Fibroblast of the aortic adventitia (primary cell): ENCODE results near the gene DYNC1H1. TPM values are rescaled to one million over a fixed set of nuclear protein-coding genes. Genes with fewer than 3 reads are reported as not detected.

Source experiments
- DNase-seq: peaks from one replicate; pipeline ENCODE4 v3.0.0-alpha.2; 2010; ENCODE audit warnings: low read depth
- H3K4me3 ChIP-seq: 2 replicates; pipeline ENCODE4 v1.5.1; 2011; ENCODE audit warnings: low read depth, mild to moderate bottlenecking, control low read depth, low read length, moderate library complexity
- total RNA-seq: library from RNA; depleted of rRNA; stranded (reverse); fragments of >200 nt; gene quantifications from 2 replicates; pipeline ENCODE4 v1.2.3, GENCODE V29; 2012; ENCODE audit warnings: low replicate concordance
- TF ChIP-seq, protein P1 (sequence below): IDR thresholded peaks from 2 replicates; pipeline ENCODE4 v1.5.1; 2011; ENCODE audit warnings: mild to moderate bottlenecking, low read length, control low read depth, inconsistent platforms; ENCODE audit not compliant: insufficient read depth

DYNC1H1 gene
- total RNA-seq, 1 donor: 376 TPM

DNA sequence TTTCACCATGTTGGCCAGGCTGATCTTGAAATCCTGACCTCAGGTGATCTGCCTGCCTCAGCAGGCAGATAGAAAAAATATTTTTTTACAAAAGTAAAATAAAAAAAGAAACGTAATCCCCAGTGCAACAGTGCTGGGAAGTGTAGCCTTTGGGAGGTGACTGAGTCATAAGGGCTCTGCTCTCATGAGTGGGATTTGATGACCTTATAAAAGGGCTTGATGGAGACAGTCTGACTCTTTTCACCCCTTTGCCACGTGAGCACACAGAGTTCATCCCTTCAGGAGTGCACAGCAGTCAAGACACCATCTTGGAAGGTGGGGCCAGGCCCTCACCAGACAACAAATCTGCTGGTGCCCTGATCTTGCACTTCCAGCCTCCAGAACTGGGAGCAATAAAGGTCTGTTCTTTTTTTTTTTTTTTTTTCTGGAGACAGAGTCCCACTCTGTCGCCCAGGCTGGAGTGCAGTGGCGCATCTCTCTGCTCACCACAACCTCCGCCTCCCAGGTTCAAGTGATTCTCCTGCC is 24.7 kb upstream of the DYNC1H1 start:
- TF ChIP-seq, protein P1, sequence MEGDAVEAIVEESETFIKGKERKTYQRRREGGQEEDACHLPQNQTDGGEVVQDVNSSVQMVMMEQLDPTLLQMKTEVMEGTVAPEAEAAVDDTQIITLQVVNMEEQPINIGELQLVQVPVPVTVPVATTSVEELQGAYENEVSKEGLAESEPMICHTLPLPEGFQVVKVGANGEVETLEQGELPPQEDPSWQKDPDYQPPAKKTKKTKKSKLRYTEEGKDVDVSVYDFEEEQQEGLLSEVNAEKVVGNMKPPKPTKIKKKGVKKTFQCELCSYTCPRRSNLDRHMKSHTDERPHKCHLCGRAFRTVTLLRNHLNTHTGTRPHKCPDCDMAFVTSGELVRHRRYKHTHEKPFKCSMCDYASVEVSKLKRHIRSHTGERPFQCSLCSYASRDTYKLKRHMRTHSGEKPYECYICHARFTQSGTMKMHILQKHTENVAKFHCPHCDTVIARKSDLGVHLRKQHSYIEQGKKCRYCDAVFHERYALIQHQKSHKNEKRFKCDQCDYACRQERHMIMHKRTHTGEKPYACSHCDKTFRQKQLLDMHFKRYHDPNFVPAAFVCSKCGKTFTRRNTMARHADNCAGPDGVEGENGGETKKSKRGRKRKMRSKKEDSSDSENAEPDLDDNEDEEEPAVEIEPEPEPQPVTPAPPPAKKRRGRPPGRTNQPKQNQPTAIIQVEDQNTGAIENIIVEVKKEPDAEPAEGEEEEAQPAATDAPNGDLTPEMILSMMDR: no peak
- no peak for DNase-seq
- no peak overlapping the region for H3K4me3 ChIP-seq

DNA sequence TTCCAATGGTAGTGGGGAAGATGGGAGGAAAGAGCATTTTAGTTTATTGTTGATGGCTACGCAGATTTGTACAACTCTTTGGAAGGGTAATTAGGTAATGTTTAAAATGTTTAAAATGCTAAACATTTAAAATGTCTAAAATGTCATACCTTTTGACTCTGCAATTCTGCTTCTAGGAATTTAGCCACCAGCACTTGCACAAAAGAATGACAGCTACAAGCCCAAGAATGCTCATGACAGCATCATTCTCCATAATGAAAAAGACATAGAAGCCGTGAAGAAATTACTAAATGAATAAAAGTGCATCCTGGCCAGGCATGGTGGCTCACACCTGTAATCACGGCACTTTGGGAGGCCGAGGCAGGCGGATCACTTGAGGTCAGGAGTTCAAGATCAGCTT is 19.9 kb upstream of the DYNC1H1 start:
- no peak overlapping the region for H3K4me3 ChIP-seq
- no peak for DNase-seq
- TF ChIP-seq, protein P1: no peak

DNA sequence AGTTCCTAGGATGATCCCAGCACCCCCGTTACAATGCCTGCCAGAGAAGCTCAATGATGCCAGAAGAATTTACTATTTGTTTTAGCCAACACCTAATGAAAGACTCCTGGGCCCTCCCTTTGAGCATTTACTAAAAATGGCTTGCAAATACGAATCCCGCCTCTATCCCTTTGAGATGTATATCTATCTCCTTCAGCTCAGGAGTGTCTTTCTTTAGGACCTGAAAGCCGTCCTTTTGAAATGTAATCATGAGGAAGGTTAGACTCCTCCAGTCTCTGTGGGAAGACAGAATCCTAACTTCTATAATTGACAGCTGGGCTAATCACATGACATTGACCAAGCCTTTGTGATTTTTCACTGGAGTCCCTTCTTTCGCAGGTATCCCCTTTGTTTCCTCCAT is 19.2 kb upstream of the DYNC1H1 start:
- DNase-seq: no peak
- TF ChIP-seq, protein P1: no peak
- no peak overlapping the region for H3K4me3 ChIP-seq

DNA sequence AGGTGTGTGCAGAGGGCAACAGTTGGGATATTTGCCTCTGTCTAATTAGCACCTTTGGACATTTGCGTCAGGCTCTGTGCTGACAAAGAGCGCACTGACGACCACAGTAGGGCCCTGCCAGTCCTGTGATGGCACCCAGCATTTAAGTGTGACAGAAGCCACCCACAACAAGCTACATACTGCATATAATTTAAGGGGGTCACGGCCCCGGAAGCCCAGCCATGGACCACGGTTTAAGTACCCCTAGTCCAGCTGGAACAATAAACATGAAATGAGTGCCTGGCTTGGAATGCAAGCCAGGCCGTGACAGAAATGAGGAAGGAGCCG is 16.8 kb upstream of the DYNC1H1 start:
- TF ChIP-seq, protein P1: no peak
- DNase-seq: no peak
- peak overlapping the region; percentile 75 for H3K4me3 ChIP-seq

DNA sequence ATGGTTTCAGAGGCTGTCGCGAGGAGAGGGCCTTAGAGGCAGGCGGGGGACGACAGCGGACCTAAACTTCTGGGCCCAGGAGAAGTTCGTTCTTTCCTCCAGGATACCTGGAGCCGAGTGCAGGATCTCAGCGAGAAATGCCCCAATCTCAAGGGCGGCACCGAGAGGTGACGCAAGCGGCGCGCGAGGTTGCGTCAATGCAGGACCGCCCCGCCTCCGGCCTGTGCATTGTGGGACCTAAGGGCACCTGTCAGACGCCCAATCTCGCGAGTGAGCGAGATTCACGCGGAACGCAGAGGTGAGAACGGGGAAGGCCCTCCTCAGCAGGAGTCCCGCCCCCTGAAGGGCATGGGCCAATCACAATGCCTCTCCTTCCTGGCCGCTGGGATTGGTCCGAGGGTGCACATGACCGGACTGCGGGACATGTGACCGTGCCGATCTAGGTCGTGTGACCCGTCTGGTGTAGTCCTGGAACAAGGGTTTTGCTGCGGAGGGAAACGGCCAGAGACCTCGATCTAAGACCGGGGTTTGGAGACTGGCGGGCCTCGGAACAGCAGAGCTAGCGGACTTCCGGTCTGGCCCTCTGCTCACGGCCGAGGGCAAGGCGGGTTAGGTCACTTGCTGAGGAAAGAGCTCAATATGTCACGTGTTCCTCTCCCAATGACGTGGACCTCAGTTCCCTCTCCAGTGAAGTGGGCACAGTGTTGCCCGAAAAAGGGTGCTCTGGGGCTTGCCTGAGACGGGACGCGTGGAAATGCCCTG is 16.3 kb upstream of the DYNC1H1 start:
- H3K4me3 ChIP-seq: peak overlapping the region; percentile 99
- TF ChIP-seq, protein P1: no peak
- DNase-seq: peak; percentile 100

DNA sequence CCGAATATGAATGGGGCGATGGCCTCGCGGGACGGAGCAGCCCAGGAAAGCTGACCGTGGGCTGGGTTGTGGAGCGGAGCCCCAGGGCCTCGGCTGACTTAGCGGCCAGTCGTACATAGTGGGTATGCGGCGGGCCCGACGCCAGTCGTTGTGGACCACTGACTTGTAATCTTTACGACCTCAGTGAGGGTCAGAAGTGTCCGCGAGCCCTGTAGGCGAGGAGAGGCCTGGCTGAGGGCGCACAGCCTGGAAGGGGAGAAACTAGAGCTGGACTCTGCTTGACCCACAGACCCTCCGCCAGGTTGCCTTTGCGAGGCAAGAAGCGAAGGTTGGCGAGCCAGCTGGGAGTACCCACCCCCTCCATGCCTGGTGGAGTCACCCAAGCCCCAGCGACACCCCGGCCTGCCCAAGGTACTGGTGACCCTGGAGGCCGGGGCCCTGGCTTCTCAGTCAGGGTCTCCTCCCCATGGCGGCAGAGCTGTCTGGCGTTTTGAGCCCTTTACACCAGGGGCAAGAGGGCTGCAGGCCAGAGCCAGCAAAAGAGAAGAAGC is 15.6 kb upstream of the DYNC1H1 start:
- TF ChIP-seq, protein P1: no peak
- H3K4me3 ChIP-seq: peak overlapping the region; percentile 99
- DNase-seq: no peak
